MCF 10A (cell line): Measurements from ENCODE around the gene GP1BB. TPM values are rescaled to one million over a fixed set of nuclear protein-coding genes. Genes with fewer than 3 reads are reported as not detected.

Experiments used
- BruUV-seq: library from RNA; stranded (reverse); fragments of 400-500 nt; replicated peaks from 2 replicates; lab custom pipeline; 2021; lab: Mats Ljungman, UMichigan
- CTCF ChIA-PET: fragments of 300-600 bp; sonication (Branson Sonifier 250); formaldehyde crosslinking; extraction: SDS; loops from one replicate; lab custom pipeline; 2021; ENCODE audit warnings: antibody characterized with exemption, inconsistent platforms; lab: Yijun Ruan, JAX
- POLR2A ChIA-PET: fragments of 300-600, 350-650 bp; sonication (Branson Sonifier 250); formaldehyde crosslinking; extraction: SDS; loops from one replicate; lab custom pipeline; 2020; ENCODE audit warnings: antibody characterized with exemption, inconsistent platforms; lab: Yijun Ruan, JAX
- DNase-seq: peaks from one replicate; pipeline ENCODE4 v3.0.0-alpha.2; 2018; ENCODE audit not compliant: unreplicated experiment
- H3K27ac Mint-ChIP-seq: one replicate; pipeline ENCODE4 v1.8.0; 2022; ENCODE audit warnings: mild to moderate bottlenecking, low read depth, mixed read lengths; ENCODE audit not compliant: unreplicated experiment
- H3K27me3 Mint-ChIP-seq: one replicate; pipeline ENCODE4 v1.8.0; 2022; ENCODE audit warnings: mixed read lengths; ENCODE audit not compliant: insufficient read depth, unreplicated experiment
- H3K36me3 Mint-ChIP-seq: one replicate; pipeline ENCODE4 v1.8.0; 2022; ENCODE audit warnings: mild to moderate bottlenecking, moderate library complexity, mixed read lengths; ENCODE audit not compliant: insufficient read depth, unreplicated experiment
- H3K4me1 Mint-ChIP-seq: one replicate; pipeline ENCODE4 v1.8.0; 2022; ENCODE audit warnings: mixed read lengths; ENCODE audit not compliant: insufficient read depth, unreplicated experiment
- H3K4me3 Mint-ChIP-seq: one replicate; pipeline ENCODE4 v1.8.0; 2022; ENCODE audit warnings: mild to moderate bottlenecking, moderate library complexity, mixed read lengths; ENCODE audit not compliant: unreplicated experiment
- H3K9me3 Mint-ChIP-seq: one replicate; pipeline ENCODE4 v1.8.0; 2022; ENCODE audit warnings: mixed read lengths; ENCODE audit not compliant: unreplicated experiment
- CTCF ChIP-seq: fragments of 200-600 bp; IDR thresholded peaks from one replicate; pipeline ENCODE4 v1.8.0; 2022; ENCODE audit warnings: antibody characterized with exemption, mild to moderate bottlenecking; ENCODE audit not compliant: unreplicated experiment
- intact Hi-C: fragments of 100-400 bp; cut with micrococcal nuclease; formaldehyde crosslinking; loops from 2 replicates; pipeline ENCODE4 v1.14.1; 2022
- total RNA-seq: library from RNA; stranded (reverse); gene quantifications from 2 replicates; pipeline ENCODE4 v1.2.3, GENCODE V29; 2022

GP1BB gene
- total RNA-seq, 1 experiment from 2014 or later, result 0.37 TPM

DNA sequence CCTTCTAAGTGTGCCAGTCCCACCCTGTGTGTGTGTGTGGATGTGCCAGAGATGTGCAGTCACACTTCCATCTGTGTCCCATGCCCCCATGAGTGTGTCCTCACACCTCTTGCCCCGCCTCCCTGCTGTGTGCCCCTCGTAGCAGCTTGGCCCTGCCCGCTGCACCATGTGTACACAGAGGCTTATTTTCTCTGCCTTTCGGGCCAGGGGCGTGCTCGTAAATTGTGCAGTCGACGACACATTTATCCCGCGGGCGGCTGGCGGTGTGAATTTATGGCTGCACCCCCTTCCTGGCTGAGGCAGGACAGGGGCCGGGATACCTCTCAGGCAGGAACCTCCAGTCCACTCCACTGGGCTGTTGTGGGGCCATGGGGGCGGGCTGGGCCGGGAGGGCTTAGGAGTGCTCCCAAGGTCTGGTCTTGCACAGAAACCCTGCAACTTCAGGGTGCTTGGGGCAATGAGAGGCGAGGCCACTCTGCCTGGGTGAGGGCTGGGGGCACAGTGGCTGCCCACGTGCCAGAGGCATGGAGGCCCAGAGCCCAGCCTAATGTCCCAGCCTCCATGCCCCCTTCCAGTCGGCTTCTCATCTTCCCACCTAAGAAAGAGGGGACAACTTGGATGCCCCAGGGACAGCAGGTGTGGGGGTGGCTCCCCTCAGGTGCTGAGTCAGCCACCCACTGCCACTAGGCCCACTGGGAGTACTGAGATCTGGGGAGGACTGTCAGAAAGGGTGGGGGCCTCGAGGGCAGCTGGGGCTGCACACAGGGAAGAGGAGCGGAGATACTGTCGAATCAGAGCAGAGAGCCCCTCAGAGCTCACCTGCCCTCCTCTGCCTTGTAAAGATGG is 12.5 kb downstream of the GP1BB start:
- H3K27me3 Mint-ChIP-seq, result no peaks in the 10 kb centered on the region
- no peak for TF ChIP-seq CTCF
- ChIA-PET POLR2A (no interaction called here), CTCF (no interaction called here)
- no peaks in the 10 kb centered on the region for H3K36me3 Mint-ChIP-seq
- no TSS peak for BruUV-seq
- intact Hi-C loops, result no loop called here
- no peak for DNase-seq
- no peak overlapping the region for H3K27ac Mint-ChIP-seq
- no peaks in the 10 kb centered on the region for H3K4me1 Mint-ChIP-seq
- no peak overlapping the region for H3K4me3 Mint-ChIP-seq
- no peaks in the 10 kb centered on the region for H3K9me3 Mint-ChIP-seq

DNA sequence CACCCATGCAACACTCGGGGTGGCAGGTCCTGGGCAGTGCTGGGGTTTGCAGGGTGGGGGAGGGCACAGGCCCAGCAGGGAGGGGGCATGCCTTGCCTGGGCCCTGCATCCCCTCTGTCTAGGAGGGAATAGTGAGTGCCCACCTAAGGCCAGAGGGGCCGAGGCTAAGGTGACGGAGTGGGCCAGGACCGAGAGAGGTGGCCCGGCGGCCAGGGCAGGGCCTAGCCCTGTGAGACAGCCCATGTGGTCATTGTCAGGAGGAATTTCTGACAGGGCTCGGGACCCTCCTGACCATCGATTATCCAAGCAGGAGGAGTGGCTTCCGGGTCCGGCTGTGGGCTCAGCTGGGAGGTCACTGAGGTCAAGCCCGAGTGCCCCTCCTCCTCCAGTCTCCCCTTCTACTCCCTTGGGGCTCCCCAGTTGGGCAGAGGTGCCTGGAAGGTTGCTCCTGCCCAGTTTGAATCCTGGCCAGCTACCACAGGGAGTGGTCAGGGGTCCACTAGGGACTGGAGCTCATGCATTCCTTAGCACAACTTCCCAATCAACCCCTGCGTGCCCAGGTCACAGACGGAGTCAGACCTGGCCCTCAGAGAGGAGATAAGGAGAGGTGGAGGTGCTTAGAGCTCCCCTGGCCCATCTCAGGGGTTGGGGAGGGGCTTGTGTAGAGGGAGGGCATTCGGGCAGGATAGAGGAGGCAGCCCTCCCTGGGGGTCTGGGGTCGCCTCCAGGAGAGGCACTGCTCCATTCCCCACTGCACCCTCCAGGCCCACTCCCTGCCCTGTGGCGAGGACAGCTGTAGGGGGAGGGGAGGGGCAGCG is 14.7 kb downstream of the GP1BB start:
- BruUV-seq, result no TSS peak
- Mint-ChIP-seq H3K27ac (no peak overlapping the region), H3K4me1 (no peaks in the 10 kb centered on the region), H3K4me3 (no peak overlapping the region), H3K9me3 (no peaks in the 10 kb centered on the region), H3K36me3 (no peaks in the 10 kb centered on the region), H3K27me3 (no peaks in the 10 kb centered on the region)
- CTCF ChIA-PET, result interaction anchor here (1.6 kb wide), 1 partner anchor 18 kb away, joined by 5 read pairs; no protein-coding TSS in a partner anchor
- no peak for DNase-seq
- POLR2A ChIA-PET, result no interaction called here
- TF ChIP-seq CTCF, result no peak
- intact Hi-C loops, result no loop called here

DNA sequence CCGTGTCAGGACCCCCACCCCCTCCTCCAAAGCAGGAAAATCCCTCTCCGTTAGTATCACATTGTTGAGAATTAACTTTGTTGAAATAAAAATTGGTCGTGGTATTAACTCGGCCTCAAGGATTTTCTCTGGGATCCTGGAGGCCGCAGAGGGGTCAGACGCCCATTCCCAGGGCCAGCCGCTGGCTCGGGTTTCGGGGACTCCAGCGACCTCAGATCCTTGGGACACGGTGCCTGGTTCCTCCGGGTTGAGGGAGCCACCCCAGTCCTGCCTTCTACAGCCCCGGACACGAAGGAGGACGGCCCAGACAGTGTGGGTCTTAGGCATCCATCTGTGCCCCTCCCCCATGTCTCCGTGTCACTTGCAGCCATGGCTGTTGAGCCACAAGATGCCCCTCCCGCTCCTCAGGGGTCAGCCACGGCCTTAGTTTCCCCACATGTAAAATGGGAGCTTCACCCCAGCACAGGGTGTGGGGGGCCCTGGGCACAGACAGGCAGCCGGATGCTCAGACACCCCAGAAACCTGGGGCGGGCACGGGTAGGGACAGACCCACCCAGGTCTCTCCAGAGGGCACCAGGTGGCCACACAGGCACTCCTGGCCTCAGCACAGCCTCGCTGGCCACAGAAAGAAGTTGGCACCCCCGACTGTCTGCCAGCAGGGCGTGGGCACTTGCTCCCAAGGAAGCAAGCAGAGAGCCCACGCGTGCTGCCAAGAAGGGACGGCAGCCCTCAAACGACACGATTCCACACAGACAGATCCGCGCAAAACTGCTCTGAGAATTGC is 15.5 kb downstream of the GP1BB start:
- intact Hi-C loops, result no loop called here
- H3K27ac Mint-ChIP-seq, result no peak overlapping the region
- ChIA-PET CTCF (interaction anchor here (1.6 kb wide), 1 partner anchor 17 kb away, joined by 5 read pairs; no protein-coding TSS in a partner anchor), POLR2A (no interaction called here)
- H3K27me3 Mint-ChIP-seq, result no peaks in the 10 kb centered on the region
- BruUV-seq, result no TSS peak
- H3K36me3 Mint-ChIP-seq, result no peaks in the 10 kb centered on the region
- no peak for TF ChIP-seq CTCF
- DNase-seq, result no peak
- H3K4me1 Mint-ChIP-seq, result no peaks in the 10 kb centered on the region
- H3K9me3 Mint-ChIP-seq, result no peaks in the 10 kb centered on the region
- no peak overlapping the region for H3K4me3 Mint-ChIP-seq
